IPS DF 6.9 (cell line): ENCODE data around the gene JOSD1.

Source experiments
- DNase-seq: peaks from one replicate; pipeline ENCODE4 v3.0.0-alpha.2; 2013; ENCODE audit warnings: low read depth, low spot score
- H3K27ac ChIP-seq: one replicate; pipeline ENCODE4 v1.5.1; 2013; ENCODE audit warnings: low read length, control low read depth
- H3K27me3 ChIP-seq: 2 replicates; pipeline ENCODE4 v1.6.1; 2013; ENCODE audit warnings: mild to moderate bottlenecking, low read length; ENCODE audit not compliant: control insufficient read depth, insufficient read depth
- H3K36me3 ChIP-seq: 2 replicates; pipeline ENCODE4 v1.6.1; 2013; ENCODE audit warnings: low read length; ENCODE audit not compliant: control insufficient read depth, insufficient read depth
- H3K4me1 ChIP-seq: 2 replicates; pipeline ENCODE4 v1.6.1; 2013; ENCODE audit warnings: low read length; ENCODE audit not compliant: control insufficient read depth, insufficient read depth
- H3K4me3 ChIP-seq: 2 replicates; pipeline ENCODE4 v1.5.1; 2013; ENCODE audit warnings: mild to moderate bottlenecking, low read length
- H3K9me3 ChIP-seq: 2 replicates; pipeline ENCODE4 v1.6.1; 2013; ENCODE audit warnings: low read length, inconsistent platforms; ENCODE audit not compliant: control insufficient read depth, insufficient read depth
- WGBS: extraction: QIAGEN DNeasy Blood & Tissue Kit; methylation state at CpG from one replicate; pipeline ENCODE4 v1.1.7; 2013; ENCODE audit warnings: mixed read lengths, missing lambda C conversion rate; ENCODE audit not compliant: insufficient read length, insufficient coverage; 5-methylcytosine and 5-hydroxymethylcytosine counted together

JOSD1 gene

GRCh38 chr22:38740116-38740723 is 39.5 kb upstream of the JOSD1 start:
- DNase-seq: no peak
- H3K4me3 ChIP-seq: no peak overlapping the region
- no CpG with 5 or more reads among the region's 15 CpGs for WGBS

GRCh38 chr22:38739300-38740055 is 38.7 kb upstream of the JOSD1 start:
- no peak overlapping the region for H3K27ac ChIP-seq
- H3K9me3 ChIP-seq: no peaks in the 10 kb centered on the region
- H3K27me3 ChIP-seq: no peaks in the 10 kb centered on the region
- H3K4me3 ChIP-seq: no peak overlapping the region
- no peak for DNase-seq
- H3K36me3 ChIP-seq: peaks cover 13% of the 10 kb centered on the region; the same call in 1 of the 2 replicates
- no peaks in the 10 kb centered on the region; the same call in 1 of the 2 replicates for H3K4me1 ChIP-seq
- WGBS: no CpG with 5 or more reads among the region's 20 CpGs

More at GRCh38 chr22:38740116-38740723, 39.5 kb upstream of the JOSD1 start:
- no peak overlapping the region for H3K27ac ChIP-seq
- H3K36me3 ChIP-seq: peaks cover 13% of the 10 kb centered on the region; the same call in 1 of the 2 replicates
- no peaks in the 10 kb centered on the region; the same call in 1 of the 2 replicates for H3K4me1 ChIP-seq
- H3K27me3 ChIP-seq: no peaks in the 10 kb centered on the region
- no peaks in the 10 kb centered on the region for H3K9me3 ChIP-seq

GRCh38 chr22:38738475-38739070 is 37.8 kb upstream of the JOSD1 start:
- Histone ChIP-seq H3K4me3 (no peak overlapping the region), H3K27me3 (no peaks in the 10 kb centered on the region), H3K4me1 (no peaks in the 10 kb centered on the region; the same call in 1 of the 2 replicates), H3K36me3 (peaks cover 15% of the 10 kb centered on the region), H3K27ac (no peak overlapping the region), H3K9me3 (no peaks in the 10 kb centered on the region)
- DNase-seq: no peak
- WGBS: no CpG with 5 or more reads among the region's 18 CpGs

GRCh38 chr22:38737302-38738060 is 36.7 kb upstream of the JOSD1 start:
- no peak for DNase-seq
- Histone ChIP-seq H3K4me3 (no peak overlapping the region), H3K36me3 (peaks cover 17% of the 10 kb centered on the region), H3K4me1 (no peaks in the 10 kb centered on the region; the same call in 1 of the 2 replicates), H3K9me3 (no peaks in the 10 kb centered on the region), H3K27me3 (no peaks in the 10 kb centered on the region), H3K27ac (no peak overlapping the region)
- no CpG with 5 or more reads among the region's 21 CpGs for WGBS

GRCh38 chr22:38736257-38736570 is 35.5 kb upstream of the JOSD1 start:
- DNase-seq: no peak
- peaks cover 28% of the 10 kb centered on the region for H3K36me3 ChIP-seq
- no CpG with 5 or more reads among the region's 7 CpGs for WGBS

GRCh38 chr22:38735465-38736256 is 34.9 kb upstream of the JOSD1 start:
- DNase-seq: no peak
- no peak overlapping the region for H3K4me3 ChIP-seq
- H3K36me3 ChIP-seq: peaks cover 28% of the 10 kb centered on the region
- no peak overlapping the region for H3K27ac ChIP-seq
- WGBS: no CpG with 5 or more reads among the region's 15 CpGs
- H3K4me1 ChIP-seq: no peaks in the 10 kb centered on the region; the same call in 1 of the 2 replicates
- H3K9me3 ChIP-seq: no peaks in the 10 kb centered on the region
- no peaks in the 10 kb centered on the region for H3K27me3 ChIP-seq

More at GRCh38 chr22:38736257-38736570, 35.5 kb upstream of the JOSD1 start:
- H3K4me1 ChIP-seq: no peaks in the 10 kb centered on the region; the same call in 1 of the 2 replicates
- H3K27ac ChIP-seq: no peak overlapping the region
- no peak overlapping the region for H3K4me3 ChIP-seq
- H3K27me3 ChIP-seq: no peaks in the 10 kb centered on the region
- no peaks in the 10 kb centered on the region for H3K9me3 ChIP-seq

- WGBS: no CpG with 5 or more reads among the region's 7 CpGs
- no peak overlapping the region for H3K27ac ChIP-seq
- no peaks in the 10 kb centered on the region for H3K9me3 ChIP-seq
- H3K4me1 ChIP-seq: no peaks in the 10 kb centered on the region
- no peaks in the 10 kb centered on the region for H3K27me3 ChIP-seq
- DNase-seq: no peak
- H3K36me3 ChIP-seq: peaks cover 32% of the 10 kb centered on the region
- H3K4me3 ChIP-seq: no peak overlapping the region
These were observed 34.4 kb upstream of the JOSD1 start for GRCh38 chr22:38735126-38735464.

- Histone ChIP-seq H3K36me3 (peaks cover 33% of the 10 kb centered on the region), H3K4me1 (no peaks in the 10 kb centered on the region), H3K4me3 (no peak overlapping the region), H3K9me3 (no peaks in the 10 kb centered on the region), H3K27me3 (no peaks in the 10 kb centered on the region), H3K27ac (no peak overlapping the region)
- no CpG with 5 or more reads among the region's 13 CpGs for whole genome bisulfite sequencing
- DNase-seq: no peak
These were observed 33.8 kb upstream of the JOSD1 start for GRCh38 chr22:38734421-38735100.

GRCh38 chr22:38733724-38734381 is 33.1 kb upstream of the JOSD1 start:
- Histone ChIP-seq H3K36me3 (peaks cover 40% of the 10 kb centered on the region), H3K27ac (no peak overlapping the region)
- DNase-seq: no peak

More at GRCh38 chr22:38733724-38734381, 33.1 kb upstream of the JOSD1 start:
- Histone ChIP-seq H3K9me3 (no peaks in the 10 kb centered on the region), H3K4me3 (no peak overlapping the region), H3K4me1 (no peaks in the 10 kb centered on the region), H3K27me3 (no peaks in the 10 kb centered on the region)
- WGBS: no CpG with 5 or more reads among the region's 8 CpGs
